MCF 10A (cell line): ENCODE data around the gene SLC40A1. TPM values are rescaled to one million over a fixed set of nuclear protein-coding genes. Genes with fewer than 3 reads are reported as not detected.

ENCODE experiments used
- Bru-seq: library from RNA; stranded (reverse); fragments of 400-500 nt; gene quantifications from one replicate; lab custom pipeline; 2021; lab: Mats Ljungman, UMichigan
- BruChase-seq, 2 experiments: library from RNA; stranded (reverse); fragments of 400-500 nt; gene quantifications; one replicate each; lab custom pipeline; 2021; lab: Mats Ljungman, UMichigan
- BruUV-seq: library from RNA; stranded (reverse); fragments of 400-500 nt; replicated peaks from 2 replicates; lab custom pipeline; 2021; lab: Mats Ljungman, UMichigan
- CTCF ChIA-PET: fragments of 300-600 bp; sonication (Branson Sonifier 250); formaldehyde crosslinking; extraction: SDS; loops from one replicate; lab custom pipeline; 2021; ENCODE audit warnings: antibody characterized with exemption, inconsistent platforms; lab: Yijun Ruan, JAX
- POLR2A ChIA-PET: fragments of 300-600, 350-650 bp; sonication (Branson Sonifier 250); formaldehyde crosslinking; extraction: SDS; loops from one replicate; lab custom pipeline; 2020; ENCODE audit warnings: antibody characterized with exemption, inconsistent platforms; lab: Yijun Ruan, JAX
- DNase-seq: peaks from one replicate; pipeline ENCODE4 v3.0.0-alpha.2; 2018; ENCODE audit not compliant: unreplicated experiment
- H3K27ac Mint-ChIP-seq: one replicate; pipeline ENCODE4 v1.8.0; 2022; ENCODE audit warnings: mild to moderate bottlenecking, low read depth, mixed read lengths; ENCODE audit not compliant: unreplicated experiment
- H3K27me3 Mint-ChIP-seq: one replicate; pipeline ENCODE4 v1.8.0; 2022; ENCODE audit warnings: mixed read lengths; ENCODE audit not compliant: insufficient read depth, unreplicated experiment
- H3K36me3 Mint-ChIP-seq: one replicate; pipeline ENCODE4 v1.8.0; 2022; ENCODE audit warnings: mild to moderate bottlenecking, moderate library complexity, mixed read lengths; ENCODE audit not compliant: insufficient read depth, unreplicated experiment
- H3K4me1 Mint-ChIP-seq: one replicate; pipeline ENCODE4 v1.8.0; 2022; ENCODE audit warnings: mixed read lengths; ENCODE audit not compliant: insufficient read depth, unreplicated experiment
- H3K4me3 Mint-ChIP-seq: one replicate; pipeline ENCODE4 v1.8.0; 2022; ENCODE audit warnings: mild to moderate bottlenecking, moderate library complexity, mixed read lengths; ENCODE audit not compliant: unreplicated experiment
- H3K9me3 Mint-ChIP-seq: one replicate; pipeline ENCODE4 v1.8.0; 2022; ENCODE audit warnings: mixed read lengths; ENCODE audit not compliant: unreplicated experiment
- CTCF ChIP-seq: fragments of 200-600 bp; IDR thresholded peaks from one replicate; pipeline ENCODE4 v1.8.0; 2022; ENCODE audit warnings: antibody characterized with exemption, mild to moderate bottlenecking; ENCODE audit not compliant: unreplicated experiment
- intact Hi-C: fragments of 100-400 bp; cut with micrococcal nuclease; formaldehyde crosslinking; loops from 2 replicates; pipeline ENCODE4 v1.14.1; 2022
- long read RNA-seq: library from polyadenylated mRNA; stranded (forward); transcript quantifications from one replicate; pipeline ENCODE4 v2.0.0, GENCODE V29; 2022
- total RNA-seq: library from RNA; stranded (reverse); gene quantifications from 2 replicates; pipeline ENCODE4 v1.2.3, GENCODE V29; 2022

The SLC40A1 gene
- 0.15 TPM in 1 of 2 replicates, not detected in the other for total RNA-seq
- percentile 6 among the genes with signal in this experiment for Bru-seq, nascent RNA
- BruChase-seq, experiment 1, labeled RNA remaining after a 6-hour chase: not detected
- BruChase-seq, experiment 2, labeled RNA remaining after a 2-hour chase: not detected
- long read RNA-seq: 0 reads

- no peak for TF ChIP-seq CTCF
- BruUV-seq: no TSS peak
- H3K27ac Mint-ChIP-seq: no peak within 1 kb of the TSS
- H3K4me3 Mint-ChIP-seq: no peak within 1 kb of the TSS
- intact Hi-C loops: no loop called here
- no peaks in the 10 kb centered on the region for H3K36me3 Mint-ChIP-seq
- no peaks in the 10 kb centered on the region for H3K4me1 Mint-ChIP-seq
- no peaks in the 10 kb centered on the region for H3K27me3 Mint-ChIP-seq
- H3K9me3 Mint-ChIP-seq: peaks cover 13% of the 10 kb centered on the region
- CTCF ChIA-PET: interaction anchor here (0.5 kb wide), 1 partner anchor 30 kb away, joined by 4 read pairs; no protein-coding TSS in a partner anchor
- DNase-seq: no peak
- POLR2A ChIA-PET: interaction anchor here (0.7 to 1.0 kb wide), 2 partner anchors 36 to 104 kb away, joined by 3 to 4 read pairs; no protein-coding TSS in a partner anchor
Measured at GRCh38 chr2:189580658-189581353, at the start of gene SLC40A1. Gene SLC40A1, minus strand, starts transcription at chr2:189580786. Its CDS starts 326 bp downstream, at chr2:189580460.

- BruUV-seq: no TSS peak
- no peaks in the 10 kb centered on the region for H3K36me3 Mint-ChIP-seq
Measured at GRCh38 chr2:189629531-189630453, 49.2 kb upstream of the SLC40A1 start.

GRCh38 chr2:189628817-189629530 lies 48.4 kb upstream of the SLC40A1 start:
- no peaks in the 10 kb centered on the region for H3K27me3 Mint-ChIP-seq
- no peak overlapping the region for H3K27ac Mint-ChIP-seq
- no peak overlapping the region for H3K4me3 Mint-ChIP-seq
- TF ChIP-seq CTCF: no peak
- H3K4me1 Mint-ChIP-seq: no peaks in the 10 kb centered on the region
- BruUV-seq: no TSS peak
- H3K9me3 Mint-ChIP-seq: no peaks in the 10 kb centered on the region
- ChIA-PET CTCF (interaction anchor here (0.7 to 1.3 kb wide), 4 partner anchors 13 to 145 kb away, joined by 3 to 4 read pairs (median 3); no protein-coding TSS in a partner anchor), POLR2A (interaction anchor here (0.6 to 1.2 kb wide), 4 partner anchors 14 to 447 kb away, joined by 3 read pairs; no protein-coding TSS in a partner anchor)
- intact Hi-C loops: no loop called here
- no peak for DNase-seq
- H3K36me3 Mint-ChIP-seq: no peaks in the 10 kb centered on the region

More at GRCh38 chr2:189629531-189630453, 49.2 kb upstream of the SLC40A1 start:
- no peaks in the 10 kb centered on the region for H3K27me3 Mint-ChIP-seq
- no peaks in the 10 kb centered on the region for H3K4me1 Mint-ChIP-seq
- CTCF ChIA-PET: interaction anchor here (0.6 to 0.7 kb wide), 3 partner anchors 74 to 1329 kb away, joined by 3 to 4 read pairs (median 3); no protein-coding TSS in a partner anchor
- intact Hi-C loops: loop anchor here (5.0 kb wide), 1 partner anchor 162 kb away; no protein-coding TSS in a partner anchor
- no peak overlapping the region for H3K4me3 Mint-ChIP-seq
- POLR2A ChIA-PET: interaction anchor here (0.6 to 1.2 kb wide), 3 partner anchors 13 to 447 kb away, joined by 3 read pairs; no protein-coding TSS in a partner anchor
- no peaks in the 10 kb centered on the region for H3K9me3 Mint-ChIP-seq
- TF ChIP-seq CTCF: no peak
- H3K27ac Mint-ChIP-seq: no peak overlapping the region
- DNase-seq: no peak
